NCI-H69 (cell line): ENCODE data around the gene CNOT6.

Source experiments
- DNase-seq: peaks from one replicate; lab custom pipeline; 2025; lab: John Stamatoyannopoulos, UW

The CNOT6 gene

GRCh38 chr5:180580681-180581080, 86.5 kb downstream of the CNOT6 start:
- DNase-seq = no peak

- DNase-seq = no peak
These were observed 89.6 kb downstream of the CNOT6 start for GRCh38 chr5:180583738-180584137.

- DNase-seq = no peak
These were observed 92.0 kb downstream of the CNOT6 start for GRCh38 chr5:180586204-180586603.

GRCh38 chr5:180586870-180587269, 92.7 kb downstream of the CNOT6 start:
- DNase-seq = no peak

- peak; percentile 20 for DNase-seq
These were observed 95.8 kb downstream of the CNOT6 start for GRCh38 chr5:180589771-180590542.

- DNase-seq = peak; percentile 23
These were observed 96.5 kb downstream of the CNOT6 start for GRCh38 chr5:180590543-180591310.

GRCh38 chr5:180591311-180591887, 97.2 kb downstream of the CNOT6 start, which contains the start of gene SCGB3A1:
Gene SCGB3A1 (minus strand): TSS chr5:180591499. CDS start chr5:180591462, 37 bp downstream.
- peak; percentile 30 for DNase-seq

- DNase-seq = no peak
These were observed 98.0 kb downstream of the CNOT6 start for GRCh38 chr5:180592176-180592575.

GRCh38 chr5:180593446-180594206, 99.4 kb downstream of the CNOT6 start:
- DNase-seq = no peak

GRCh38 chr5:180594311-180595045, 100.3 kb downstream of the CNOT6 start:
- DNase-seq = no peak

GRCh38 chr5:180595046-180595379, 100.8 kb downstream of the CNOT6 start:
- DNase-seq = no peak

GRCh38 chr5:180595381-180596114, 101.4 kb downstream of the CNOT6 start:
- no peak for DNase-seq

- no peak for DNase-seq
These were observed 102.0 kb downstream of the CNOT6 start for GRCh38 chr5:180596115-180596667.

GRCh38 chr5:180596668-180597231, 102.6 kb downstream of the CNOT6 start:
- DNase-seq = peak; percentile 70

- DNase-seq = no peak
These were observed 104.1 kb downstream of the CNOT6 start for GRCh38 chr5:180598316-180598701.

GRCh38 chr5:180598797-180599589, 104.8 kb downstream of the CNOT6 start:
- no peak for DNase-seq

- DNase-seq = no peak
These were observed 105.4 kb downstream of the CNOT6 start for GRCh38 chr5:180599590-180599914.

GRCh38 chr5:180599981-180600553, 105.9 kb downstream of the CNOT6 start:
- no peak for DNase-seq

- DNase-seq = no peak
These were observed 106.4 kb downstream of the CNOT6 start for GRCh38 chr5:180600554-180601041.
